Natural killer cell (primary cell): ENCODE results near the gene WWC2. TPM values are rescaled to one million over a fixed set of nuclear protein-coding genes. Genes with fewer than 3 reads are reported as not detected.

Experiments
- ATAC-seq, 3 donors: fragments of 150-1000 bp in 2 of 3; fragments of 200-7000 bp in 1 of 3; cut with Tn5 transposase; 1 replicate in 1 of 3; 2 replicates in 2 of 3; pipeline ENCODE4 v1.10.0; 2021; ENCODE audit warnings: mild to moderate bottlenecking in 2 of 3, moderate library complexity in 2 of 3
- DNase-seq, 2 donors: peaks; one replicate each; pipeline versions ENCODE4 v3.0.0 to v3.0.0-alpha.2; 2013 to 2021; ENCODE audit warnings: mixed read lengths in 1 of 2
- H3K27ac ChIP-seq: one replicate; pipeline ENCODE4 v1.5.1; 2013; ENCODE audit warnings: mild to moderate bottlenecking, low read length
- H3K27me3 ChIP-seq: one replicate; pipeline ENCODE4 v1.6.1; 2013; ENCODE audit warnings: low read length; ENCODE audit not compliant: control insufficient read depth, insufficient read depth
- H3K36me3 ChIP-seq: one replicate; pipeline ENCODE4 v1.6.1; 2013; ENCODE audit warnings: low read length; ENCODE audit not compliant: control insufficient read depth, insufficient read depth
- H3K4me1 ChIP-seq: one replicate; pipeline ENCODE4 v1.6.1; 2013; ENCODE audit warnings: low read length; ENCODE audit not compliant: control insufficient read depth, insufficient read depth
- H3K4me3 ChIP-seq: one replicate; pipeline ENCODE4 v1.5.1; 2013; ENCODE audit warnings: low read length
- H3K9me3 ChIP-seq: one replicate; pipeline ENCODE4 v1.6.1; 2013; ENCODE audit warnings: low read length; ENCODE audit not compliant: control insufficient read depth, insufficient read depth
- H3K27ac Mint-ChIP-seq, 2 donors: one replicate each; pipeline ENCODE4 v1.8.0; 2022; ENCODE audit warnings: mild to moderate bottlenecking in 2 of 2, mixed read lengths in 2 of 2, moderate library complexity in 1 of 2
- H3K27me3 Mint-ChIP-seq, 2 donors: one replicate each; pipeline ENCODE4 v1.8.0; 2022; ENCODE audit warnings: low read depth in 2 of 2, mixed read lengths in 2 of 2
- H3K36me3 Mint-ChIP-seq: one replicate; pipeline ENCODE4 v1.8.0; 2022; ENCODE audit warnings: mixed read lengths
- H3K4me1 Mint-ChIP-seq, 2 donors: one replicate each; pipeline ENCODE4 v1.8.0; 2022; ENCODE audit warnings: mixed read lengths in 2 of 2
- H3K4me3 Mint-ChIP-seq: one replicate; pipeline ENCODE4 v1.8.0; 2022; ENCODE audit warnings: mild to moderate bottlenecking, moderate library complexity, mixed read lengths
- H3K9me3 Mint-ChIP-seq, 2 donors: one replicate each; pipeline ENCODE4 v1.8.0; 2022; ENCODE audit warnings: mixed read lengths in 2 of 2
- WGBS: methylation state at CpG from one replicate; pipeline ENCODE4 v1.1.7; 2013; ENCODE audit warnings: missing lambda C conversion rate; ENCODE audit not compliant: insufficient coverage; 5-methylcytosine and 5-hydroxymethylcytosine counted together
- intact Hi-C: fragments of 100-400 bp; cut with micrococcal nuclease; formaldehyde crosslinking; loops from one replicate; pipeline ENCODE4 v1.14.2; 2022
- total RNA-seq, 4 donors: library from RNA; stranded (reverse); fragments of 120-200 nt in 1 of 4; gene quantifications; one replicate each; pipeline versions ENCODE4 v1.2.3 to v1.2.4, GENCODE V29; 2013 to 2022
- TF ChIP-seq, protein P1 (sequence below): fragments of 200-600 bp; IDR thresholded peaks from one replicate; pipeline ENCODE4 v1.8.0; 2022; ENCODE audit warnings: antibody characterized with exemption

WWC2 gene
- total RNA-seq, 3 donors from 2014 or later (not counting 1 experiment from before 2014, with no cell fraction given), result 8.2 to 22.7 (median 9.2) TPM

DNA sequence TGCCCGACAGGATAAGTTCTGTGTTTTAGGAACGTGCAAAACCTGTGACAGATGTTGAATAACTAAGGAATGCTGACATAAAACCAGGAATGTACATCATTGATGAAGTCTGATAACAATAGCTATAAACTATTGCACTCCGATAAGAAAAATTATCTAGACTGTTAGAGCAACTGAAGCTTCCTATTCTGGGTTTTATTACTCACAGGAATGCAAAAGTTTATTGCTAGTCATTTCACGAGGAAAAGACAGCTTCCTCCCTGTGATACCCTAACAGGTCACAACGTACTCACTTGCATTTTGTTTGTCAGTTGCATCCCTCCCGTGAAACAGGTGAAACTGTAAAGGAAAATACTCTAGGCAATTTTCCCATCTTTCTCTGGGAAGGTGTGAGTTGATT lies 155.1 kb downstream of the WWC2 start:
- Histone ChIP-seq H3K4me1 (no peaks in the 10 kb centered on the region), H3K4me3 (no peak overlapping the region), H3K9me3 (no peaks in the 10 kb centered on the region), H3K27ac (no peak overlapping the region), H3K27me3 (no peaks in the 10 kb centered on the region), H3K36me3 (no peaks in the 10 kb centered on the region)
- H3K4me1 Mint-ChIP-seq, result no peaks in the 10 kb centered on the region
- 81% methylated on average over 5 of the region's 6 CpGs for WGBS
- H3K27me3 Mint-ChIP-seq, result peaks cover 0 to 3% of the 10 kb centered on the region in 2 donors
- H3K36me3 Mint-ChIP-seq, result no peaks in the 10 kb centered on the region
- DNase-seq (no peak), ATAC-seq (no peak)
- no peak overlapping the region for H3K27ac Mint-ChIP-seq
- no peak overlapping the region for H3K4me3 Mint-ChIP-seq
- intact Hi-C loops, result no loop called here
- TF ChIP-seq, protein P1, sequence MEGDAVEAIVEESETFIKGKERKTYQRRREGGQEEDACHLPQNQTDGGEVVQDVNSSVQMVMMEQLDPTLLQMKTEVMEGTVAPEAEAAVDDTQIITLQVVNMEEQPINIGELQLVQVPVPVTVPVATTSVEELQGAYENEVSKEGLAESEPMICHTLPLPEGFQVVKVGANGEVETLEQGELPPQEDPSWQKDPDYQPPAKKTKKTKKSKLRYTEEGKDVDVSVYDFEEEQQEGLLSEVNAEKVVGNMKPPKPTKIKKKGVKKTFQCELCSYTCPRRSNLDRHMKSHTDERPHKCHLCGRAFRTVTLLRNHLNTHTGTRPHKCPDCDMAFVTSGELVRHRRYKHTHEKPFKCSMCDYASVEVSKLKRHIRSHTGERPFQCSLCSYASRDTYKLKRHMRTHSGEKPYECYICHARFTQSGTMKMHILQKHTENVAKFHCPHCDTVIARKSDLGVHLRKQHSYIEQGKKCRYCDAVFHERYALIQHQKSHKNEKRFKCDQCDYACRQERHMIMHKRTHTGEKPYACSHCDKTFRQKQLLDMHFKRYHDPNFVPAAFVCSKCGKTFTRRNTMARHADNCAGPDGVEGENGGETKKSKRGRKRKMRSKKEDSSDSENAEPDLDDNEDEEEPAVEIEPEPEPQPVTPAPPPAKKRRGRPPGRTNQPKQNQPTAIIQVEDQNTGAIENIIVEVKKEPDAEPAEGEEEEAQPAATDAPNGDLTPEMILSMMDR, result no peak
- H3K9me3 Mint-ChIP-seq, result no peaks in the 10 kb centered on the region

DNA sequence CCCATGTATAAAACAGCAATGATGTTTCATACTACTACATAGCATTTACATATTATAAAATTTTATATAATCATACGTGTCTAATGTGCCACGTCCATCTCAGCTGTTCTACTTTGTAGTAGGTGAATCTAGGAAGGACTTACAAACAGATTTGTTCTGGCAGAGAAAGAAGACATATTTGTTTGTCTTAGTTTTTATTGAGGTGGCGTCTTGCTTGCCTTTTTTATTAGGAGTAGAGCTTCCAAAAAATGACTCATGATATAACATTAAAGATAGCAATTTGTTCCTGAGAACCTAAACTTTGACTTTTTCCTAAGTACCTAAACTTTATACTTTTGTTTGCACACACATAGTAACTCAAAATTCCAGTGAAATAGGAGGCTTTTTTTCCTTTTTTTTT lies 156.4 kb downstream of the WWC2 start:
- H3K9me3 ChIP-seq, result no peaks in the 10 kb centered on the region
- intact Hi-C loops, result no loop called here
- H3K4me1 ChIP-seq, result no peaks in the 10 kb centered on the region
- H3K27me3 ChIP-seq, result no peaks in the 10 kb centered on the region
- DNase-seq (no peak), ATAC-seq (no peak)
- TF ChIP-seq, protein P1, result no peak
- H3K36me3 ChIP-seq, result no peaks in the 10 kb centered on the region
- 93% methylated on average over 2 of the region's 3 CpGs for WGBS
- no peaks in the 10 kb centered on the region for H3K4me1 Mint-ChIP-seq
- no peak overlapping the region for H3K27ac Mint-ChIP-seq
- peaks cover 0 to 3% of the 10 kb centered on the region in 2 donors for H3K27me3 Mint-ChIP-seq
- H3K4me3 ChIP-seq, result no peak overlapping the region
- no peaks in the 10 kb centered on the region for H3K36me3 Mint-ChIP-seq
- H3K9me3 Mint-ChIP-seq, result no peaks in the 10 kb centered on the region
- H3K4me3 Mint-ChIP-seq, result no peak overlapping the region
- H3K27ac ChIP-seq, result no peak overlapping the region

DNA sequence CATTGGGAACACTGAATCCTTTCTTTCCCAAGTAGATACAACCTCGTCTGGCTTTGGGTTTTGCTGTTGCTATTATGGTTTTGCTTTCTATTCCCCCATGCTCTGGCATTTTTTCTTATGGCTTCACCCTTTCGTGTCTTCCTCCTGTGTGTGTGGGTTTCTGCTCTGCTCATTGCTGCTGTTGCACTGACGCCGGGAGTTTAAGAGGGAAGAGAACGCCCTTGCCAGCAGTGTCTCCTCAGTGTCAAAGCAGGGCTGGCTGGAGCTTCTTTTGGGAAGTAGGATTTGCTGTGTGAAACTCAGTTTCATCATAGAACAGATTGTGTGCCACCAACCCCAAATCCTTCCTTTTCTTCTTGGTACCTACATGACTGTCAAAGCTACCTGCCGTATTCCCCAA lies 157.3 kb downstream of the WWC2 start:
- ATAC-seq (no peak), DNase-seq (no peak)
- H3K36me3 Mint-ChIP-seq, result no peaks in the 10 kb centered on the region
- H3K4me1 ChIP-seq, result no peaks in the 10 kb centered on the region
- TF ChIP-seq, protein P1, result no peak
- H3K27ac ChIP-seq, result no peak overlapping the region
- 92% methylated on average over 6 of the region's 6 CpGs for WGBS
- no peaks in the 10 kb centered on the region for H3K27me3 ChIP-seq
- H3K36me3 ChIP-seq, result no peaks in the 10 kb centered on the region
- intact Hi-C loops, result no loop called here
- no peaks in the 10 kb centered on the region for H3K9me3 ChIP-seq
- no peak overlapping the region for H3K4me3 Mint-ChIP-seq
- H3K27ac Mint-ChIP-seq, result no peak overlapping the region
- no peaks in the 10 kb centered on the region for H3K4me1 Mint-ChIP-seq
- no peak overlapping the region for H3K4me3 ChIP-seq
- peaks cover 0 to 2% of the 10 kb centered on the region in 2 donors for H3K27me3 Mint-ChIP-seq
- no peaks in the 10 kb centered on the region for H3K9me3 Mint-ChIP-seq

DNA sequence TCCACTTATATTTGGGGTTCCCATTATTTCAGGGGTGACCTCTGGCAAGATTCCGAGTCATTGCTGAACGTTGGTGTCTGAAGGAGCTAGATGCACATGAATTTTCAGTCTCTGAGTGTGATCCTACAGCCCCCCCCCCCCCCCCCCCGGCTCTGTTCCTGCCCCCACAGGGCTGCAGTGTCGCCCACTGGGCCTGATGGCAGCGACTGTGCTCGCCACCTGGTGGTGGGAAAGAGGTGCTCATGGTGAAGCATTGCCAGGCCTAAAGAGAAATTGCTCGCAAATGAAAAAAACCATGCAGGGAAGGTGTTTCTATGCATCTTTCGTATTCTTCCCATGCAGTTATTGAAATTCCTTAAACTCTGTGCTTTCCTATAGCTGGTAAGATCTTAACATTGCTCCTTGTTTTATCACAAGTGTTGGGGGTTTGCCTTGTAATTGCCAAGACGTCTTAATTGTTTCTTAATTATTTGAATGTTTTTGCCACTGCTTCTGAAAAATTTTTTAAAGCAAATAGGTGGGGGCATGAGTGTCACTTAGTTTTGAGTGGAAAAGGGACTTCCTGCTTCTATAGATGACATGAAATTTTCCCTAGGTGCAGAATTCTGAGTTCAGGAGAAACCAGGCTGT lies 157.8 kb downstream of the WWC2 start:
- Mint-ChIP-seq H3K4me1 (peaks cover 1% of the 10 kb centered on the region in 2 donors), H3K36me3 (no peaks in the 10 kb centered on the region), H3K27me3 (no peaks in the 10 kb centered on the region), H3K27ac (no peak overlapping the region), H3K9me3 (no peaks in the 10 kb centered on the region), H3K4me3 (no peak overlapping the region)
- ATAC-seq, result peak in 1 of 3 donors; percentile 74
- WGBS, result 63% methylated on average over 7 of the region's 9 CpGs
- Histone ChIP-seq H3K27ac (no peak overlapping the region), H3K4me3 (no peak overlapping the region), H3K36me3 (no peaks in the 10 kb centered on the region), H3K9me3 (no peaks in the 10 kb centered on the region), H3K27me3 (no peaks in the 10 kb centered on the region), H3K4me1 (no peaks in the 10 kb centered on the region)
- TF ChIP-seq, protein P1, result peak; percentile 50
- intact Hi-C loops, result no loop called here
- peak in 1 of 2 donors; percentile 68 for DNase-seq
